OCI-LY7 (cell line): ENCODE measurements around the gene GFPT1. TPM values are rescaled to one million over a fixed set of nuclear protein-coding genes. Genes with fewer than 3 reads are reported as not detected.

Source experiments
- BruUV-seq: library from RNA; stranded (reverse); fragments of 400-500 nt; replicated peaks from 2 replicates; lab custom pipeline; 2021; lab: Mats Ljungman, UMichigan
- CTCF ChIA-PET: fragments of 300-600 bp; sonication (Branson Sonifier 250); formaldehyde crosslinking; loops from one replicate; lab custom pipeline; 2022; ENCODE audit warnings: antibody characterized with exemption; ENCODE audit not compliant: unreplicated experiment; lab: Charles Lee
- POLR2A ChIA-PET: fragments of 300-600 bp; sonication (Branson Sonifier 250); formaldehyde crosslinking; loops from one replicate; lab custom pipeline; 2022; ENCODE audit warnings: antibody characterized with exemption; lab: Charles Lee
- DNase-seq: peaks from one replicate; pipeline ENCODE4 v3.0.0-alpha.2; 2015; ENCODE audit warnings: low spot score
- H2AFZ ChIP-seq: fragments of 200-600 bp; sonication (generic), shearing (Covaris generic); 2 replicates; pipeline ENCODE4 v1.6.1; 2014; ENCODE audit warnings: mild to moderate bottlenecking, antibody characterized with exemption, low read length, moderate library complexity
- H3K27ac ChIP-seq: fragments of 200-600 bp; sonication (generic); 2 replicates; pipeline ENCODE4 v1.5.1; 2014; ENCODE audit warnings: mixed run types, low read depth, mild to moderate bottlenecking, moderate library complexity, low read length, inconsistent platforms; ENCODE audit not compliant: poor library complexity, severe bottlenecking
- H3K36me3 ChIP-seq: fragments of 200-600 bp; sonication (generic); 2 replicates; pipeline ENCODE4 v1.6.1; 2014; ENCODE audit warnings: mild to moderate bottlenecking, antibody characterized with exemption, low read length, moderate library complexity, mixed read lengths; ENCODE audit not compliant: insufficient read depth
- H3K4me1 ChIP-seq: fragments of 200-600 bp; sonication (generic); 2 replicates; pipeline ENCODE4 v1.5.1; 2014; ENCODE audit warnings: mild to moderate bottlenecking, low read length; ENCODE audit not compliant: insufficient read depth, poor library complexity, severe bottlenecking
- H3K4me2 ChIP-seq: fragments of 200-600 bp; sonication (generic); 2 replicates; pipeline ENCODE4 v1.6.1; 2014; ENCODE audit warnings: mild to moderate bottlenecking, low read length
- H3K4me3 ChIP-seq: fragments of 200-600 bp; sonication (generic); 2 replicates; pipeline ENCODE4 v1.5.1; 2014; ENCODE audit warnings: mild to moderate bottlenecking, low read depth, low read length; ENCODE audit not compliant: poor library complexity, severe bottlenecking
- H3K79me2 ChIP-seq: fragments of 200-600 bp; sonication (generic); 2 replicates; pipeline ENCODE4 v1.6.1; 2016; ENCODE audit warnings: low read depth, mild to moderate bottlenecking, low read length, moderate library complexity, mixed read lengths; ENCODE audit not compliant: insufficient read depth
- H3K9me2 ChIP-seq: fragments of 200-600 bp; sonication (generic); 2 replicates; pipeline ENCODE4 v1.6.1; 2016; ENCODE audit warnings: mild to moderate bottlenecking, low read length, mixed read lengths; ENCODE audit not compliant: insufficient read depth
- H3K9me3 ChIP-seq: fragments of 200-600 bp; sonication (generic); 2 replicates; pipeline ENCODE4 v1.6.1; 2014; ENCODE audit warnings: mild to moderate bottlenecking, mixed run types, low read length, mixed read lengths
- H4K20me1 ChIP-seq: fragments of 200-600 bp; sonication (generic); 2 replicates; pipeline ENCODE4 v1.6.1; 2014; ENCODE audit warnings: mild to moderate bottlenecking, antibody characterized with exemption, low read length, moderate library complexity, mixed read lengths; ENCODE audit not compliant: insufficient read depth
- CTCF ChIP-seq: fragments of 200-600 bp; sonication (generic); conservative IDR thresholded peaks from 2 replicates; pipeline ENCODE4 v1.5.1; 2014; ENCODE audit warnings: mild to moderate bottlenecking, antibody characterized with exemption, low read length, moderate library complexity, mixed read lengths
- EZH2phosphoT487 ChIP-seq: fragments of 200-600 bp; sonication (generic); IDR thresholded peaks from 2 replicates; pipeline ENCODE4 v1.6.1; 2018; ENCODE audit warnings: low read depth, borderline replicate concordance, mild to moderate bottlenecking, mixed run types, antibody characterized with exemption, low read length, moderate library complexity, mixed read lengths
- intact Hi-C: fragments of 100-400 bp; cut with micrococcal nuclease; formaldehyde crosslinking; loops from one replicate; pipeline ENCODE4 v1.10.0; 2022; ENCODE audit not compliant: unreplicated experiment
- total RNA-seq, 2 experiments: library from RNA; depleted of rRNA in 1 of 2; stranded (reverse); fragments of >200 nt in 1 of 2; shearing (Covaris generic) in 1 of 2; gene quantifications; 2 replicates each; pipeline ENCODE4 v1.2.3, GENCODE V29; 2014 to 2022

GFPT1 gene
- total RNA-seq, 2 experiments from 2014 or later = 11.0 to 31.2 TPM

GRCh38 chr2:69434753-69435152, 47.7 kb upstream of the GFPT1 start:
- no peak overlapping the region for H3K27ac ChIP-seq
- POLR2A ChIA-PET = interaction anchor here (0.7 to 1.3 kb wide), 3 partner anchors 17 to 696 kb away, joined by 3 to 9 read pairs (median 3); no protein-coding TSS in a partner anchor
- H3K9me2 ChIP-seq = no peaks in the 10 kb centered on the region
- no peak overlapping the region for H3K4me3 ChIP-seq
- intact Hi-C loops = loop anchor here (10.0 kb wide), 1 partner anchor 210 kb away; the partner anchor contains the start of gene AAK1
- H3K4me2 ChIP-seq = no peak overlapping the region; the same call in 1 of the 2 replicates
- no TSS peak for BruUV-seq
- H3K36me3 ChIP-seq = peaks cover 3% of the 10 kb centered on the region; the same call in 1 of the 2 replicates
- H3K9me3 ChIP-seq = no peaks in the 10 kb centered on the region
- TF ChIP-seq CTCF = no peak
- no peak for TF ChIP-seq EZH2phosphoT487
- peaks cover 13% of the 10 kb centered on the region for H3K4me1 ChIP-seq
- no peak overlapping the region for H2AFZ ChIP-seq
- peaks cover 6% of the 10 kb centered on the region; the same call in 1 of the 2 replicates for H3K79me2 ChIP-seq
- CTCF ChIA-PET = no interaction called here
- no peak for DNase-seq
- no peaks in the 10 kb centered on the region for H4K20me1 ChIP-seq

GRCh38 chr2:69429491-69430183, 42.6 kb upstream of the GFPT1 start:
- no peaks in the 10 kb centered on the region for H4K20me1 ChIP-seq
- intact Hi-C loops = loop anchor here (10.0 kb wide), 1 partner anchor 215 kb away; the partner anchor contains the start of gene AAK1
- H3K4me1 ChIP-seq = no peaks in the 10 kb centered on the region
- no peak overlapping the region for H2AFZ ChIP-seq
- H3K79me2 ChIP-seq = no peaks in the 10 kb centered on the region
- ChIA-PET CTCF (no interaction called here), POLR2A (no interaction called here)
- no peak overlapping the region for H3K4me3 ChIP-seq
- DNase-seq = no peak
- no peaks in the 10 kb centered on the region for H3K9me3 ChIP-seq
- no peak for TF ChIP-seq EZH2phosphoT487
- H3K27ac ChIP-seq = no peak overlapping the region
- H3K36me3 ChIP-seq = peaks cover 19% of the 10 kb centered on the region
- H3K9me2 ChIP-seq = no peaks in the 10 kb centered on the region
- no peak overlapping the region for H3K4me2 ChIP-seq
- BruUV-seq = no TSS peak

- Histone ChIP-seq H3K4me1 (no peaks in the 10 kb centered on the region), H3K9me2 (no peaks in the 10 kb centered on the region), H3K4me3 (no peak overlapping the region), H4K20me1 (no peaks in the 10 kb centered on the region), H3K27ac (no peak overlapping the region), H3K4me2 (no peak overlapping the region), H2AFZ (no peak overlapping the region), H3K36me3 (peaks cover 19% of the 10 kb centered on the region), H3K9me3 (no peaks in the 10 kb centered on the region), H3K79me2 (no peaks in the 10 kb centered on the region)
- BruUV-seq = TSS peak; percentile 25
- ChIA-PET POLR2A (no interaction called here), CTCF (no interaction called here)
- TF ChIP-seq EZH2phosphoT487 = no peak
- no peak for TF ChIP-seq CTCF
- no peak for DNase-seq
- intact Hi-C loops = no loop called here
Measured at GRCh38 chr2:69428981-69429380, 42.0 kb upstream of the GFPT1 start.
